ACHN (cell line): ENCODE measurements around the gene CDC42.
"Not testable (repeated sequence)": the region's sequence is repeated elsewhere in the genome, so short reads cannot be mapped to it uniquely, and the experiment has no call there.

Experiments
- DNase-seq: peaks from one replicate; pipeline ENCODE4 v3.0.0-alpha.2; 2015
- in situ Hi-C: cut with HindIII; loops from 2 replicates; pipeline ENCODE4 v1.10.0; 2017; ENCODE audit warnings: low sequenced_read_pairs, low pct_ligation_motif_present, low pct_unique_long_range_greater_than_20kb

CDC42 gene

DNA sequence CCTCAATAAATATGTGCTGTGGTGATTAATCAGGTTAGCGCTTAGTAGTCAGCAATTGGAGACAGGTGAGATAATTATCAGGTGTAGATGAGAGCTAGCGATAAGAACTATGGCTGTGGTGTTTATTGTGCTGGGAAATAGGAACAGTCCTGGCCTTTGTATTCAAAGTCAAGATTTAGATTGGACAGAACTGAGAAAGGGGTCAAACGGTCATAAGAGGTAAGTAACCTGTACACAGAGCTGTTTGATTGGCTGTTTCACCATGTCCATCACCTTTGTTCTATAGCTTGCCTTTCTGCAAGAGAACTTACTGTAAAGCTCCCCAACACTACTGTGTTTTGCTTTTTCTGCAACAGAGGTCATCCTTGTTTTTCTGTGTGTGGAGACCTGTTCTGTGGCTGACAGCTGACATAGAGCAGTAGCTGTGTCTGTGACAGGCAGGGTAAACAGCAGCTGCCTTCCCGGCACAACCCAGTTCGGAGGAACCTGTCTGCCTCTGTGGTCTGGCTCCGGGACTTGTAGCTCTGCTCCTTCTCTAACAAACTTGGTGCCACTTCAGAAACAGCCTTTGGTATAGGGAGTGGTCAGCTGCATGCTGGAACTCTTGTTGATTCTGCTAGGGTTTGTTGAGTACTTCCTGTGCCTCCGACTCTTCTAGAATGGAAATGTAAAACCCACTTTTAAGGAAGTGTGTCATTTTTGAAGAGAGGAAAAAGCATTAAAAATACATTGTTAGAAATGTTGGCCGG lies 21.1 kb upstream of the CDC42 start:
- in situ Hi-C loops: no loop called here
- DNase-seq: no peak

DNA sequence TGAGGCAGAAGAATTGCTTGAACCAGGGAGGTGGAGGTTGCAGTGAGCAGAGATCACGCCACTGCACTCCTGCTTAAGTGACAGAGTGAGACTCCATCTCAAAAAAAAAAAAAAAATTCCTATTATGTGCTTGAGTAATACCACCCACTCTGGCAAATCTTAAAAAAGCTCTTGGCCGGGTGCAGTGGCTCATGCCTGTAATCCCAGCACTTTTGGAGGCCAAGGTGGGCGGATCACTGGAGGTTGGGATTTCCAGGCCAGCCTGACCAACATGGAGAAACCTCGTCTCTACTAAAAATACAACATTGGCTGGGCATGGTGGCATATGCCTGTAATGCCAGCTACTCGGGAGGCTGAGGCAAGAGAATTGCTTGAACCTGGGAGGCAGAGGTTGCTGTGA lies 17.7 kb upstream of the CDC42 start:
- in situ Hi-C loops: not testable (repeated sequence)

GRCh38 chr1:22037520-22037919 lies 15.0 kb upstream of the CDC42 start:
- in situ Hi-C loops: no loop called here

More for the DNA sequence above, 17.7 kb upstream of the CDC42 start:
- not testable (repeated sequence) for DNase-seq

DNA sequence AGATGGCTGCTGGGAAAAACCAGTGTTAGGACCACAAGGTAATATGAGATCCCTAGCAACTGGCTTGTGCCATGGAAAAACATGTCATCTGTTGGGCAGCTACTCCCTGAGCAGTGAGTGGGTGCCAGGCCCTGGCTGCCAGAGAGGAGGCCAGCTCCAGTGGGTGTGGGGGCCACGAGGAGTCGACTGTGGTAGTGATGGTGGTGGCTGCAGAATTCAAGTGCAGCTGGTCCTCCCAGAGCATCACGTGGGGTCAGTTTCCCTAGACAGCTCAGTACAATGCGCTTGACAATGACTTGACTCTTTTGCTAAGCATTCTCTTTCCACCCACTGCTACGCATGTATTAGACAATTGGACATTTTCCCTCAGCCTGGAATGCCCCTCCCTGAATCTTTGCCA lies 14.5 kb upstream of the CDC42 start:
- in situ Hi-C loops: no loop called here
- DNase-seq: no peak

More at GRCh38 chr1:22037520-22037919, 15.0 kb upstream of the CDC42 start:
- no peak for DNase-seq

GRCh38 chr1:22039594-22040285 lies 12.8 kb upstream of the CDC42 start:
- no peak for DNase-seq
- in situ Hi-C loops: no loop called here

- in situ Hi-C loops: no loop called here
- no peak for DNase-seq
These were observed 12.3 kb upstream of the CDC42 start for GRCh38 chr1:22040286-22040623.

- DNase-seq: no peak
- in situ Hi-C loops: no loop called here
These were observed 11.0 kb upstream of the CDC42 start for GRCh38 chr1:22041505-22041904.

- DNase-seq: no peak
- in situ Hi-C loops: no loop called here
These were observed 9.2 kb upstream of the CDC42 start for GRCh38 chr1:22043198-22043769.

- in situ Hi-C loops: no loop called here
- DNase-seq: no peak
These were observed 7.7 kb upstream of the CDC42 start for GRCh38 chr1:22044690-22045420.

- no peak for DNase-seq
- in situ Hi-C loops: no loop called here
These were observed 6.8 kb upstream of the CDC42 start for GRCh38 chr1:22045604-22046228.

- in situ Hi-C loops: no loop called here
These were observed 3.9 kb upstream of the CDC42 start for GRCh38 chr1:22048351-22049192.

GRCh38 chr1:22050330-22050729 lies 2.2 kb upstream of the CDC42 start:
- DNase-seq: no peak
- in situ Hi-C loops: no loop called here

More at GRCh38 chr1:22048351-22049192, 3.9 kb upstream of the CDC42 start:
- no peak for DNase-seq

DNA sequence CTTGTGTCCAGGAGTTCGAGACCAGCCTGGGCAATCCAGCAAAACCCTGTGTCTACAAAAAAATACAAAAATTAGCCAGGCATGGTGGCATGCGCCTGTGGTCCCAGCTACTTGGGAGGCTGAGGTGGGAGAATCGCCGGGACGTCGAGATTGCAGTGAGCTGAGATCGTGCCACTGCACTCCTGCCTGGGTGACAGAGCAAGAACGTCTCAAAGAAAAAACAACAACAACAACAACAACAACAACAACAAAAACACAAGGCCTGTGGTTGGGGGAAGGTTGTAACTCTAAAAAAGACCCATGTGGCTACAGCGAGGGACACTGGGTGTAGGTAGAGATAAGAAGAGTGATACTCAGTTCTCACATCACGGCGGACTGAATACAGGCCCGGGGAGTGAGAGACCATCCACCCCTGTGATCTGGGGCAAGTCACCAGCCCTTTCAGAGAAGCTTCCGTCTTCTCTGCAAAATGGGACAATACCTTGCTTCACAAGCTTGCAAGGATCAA lies 848 bp upstream of the CDC42 start:
- DNase-seq: no peak
- in situ Hi-C loops: no loop called here

DNA sequence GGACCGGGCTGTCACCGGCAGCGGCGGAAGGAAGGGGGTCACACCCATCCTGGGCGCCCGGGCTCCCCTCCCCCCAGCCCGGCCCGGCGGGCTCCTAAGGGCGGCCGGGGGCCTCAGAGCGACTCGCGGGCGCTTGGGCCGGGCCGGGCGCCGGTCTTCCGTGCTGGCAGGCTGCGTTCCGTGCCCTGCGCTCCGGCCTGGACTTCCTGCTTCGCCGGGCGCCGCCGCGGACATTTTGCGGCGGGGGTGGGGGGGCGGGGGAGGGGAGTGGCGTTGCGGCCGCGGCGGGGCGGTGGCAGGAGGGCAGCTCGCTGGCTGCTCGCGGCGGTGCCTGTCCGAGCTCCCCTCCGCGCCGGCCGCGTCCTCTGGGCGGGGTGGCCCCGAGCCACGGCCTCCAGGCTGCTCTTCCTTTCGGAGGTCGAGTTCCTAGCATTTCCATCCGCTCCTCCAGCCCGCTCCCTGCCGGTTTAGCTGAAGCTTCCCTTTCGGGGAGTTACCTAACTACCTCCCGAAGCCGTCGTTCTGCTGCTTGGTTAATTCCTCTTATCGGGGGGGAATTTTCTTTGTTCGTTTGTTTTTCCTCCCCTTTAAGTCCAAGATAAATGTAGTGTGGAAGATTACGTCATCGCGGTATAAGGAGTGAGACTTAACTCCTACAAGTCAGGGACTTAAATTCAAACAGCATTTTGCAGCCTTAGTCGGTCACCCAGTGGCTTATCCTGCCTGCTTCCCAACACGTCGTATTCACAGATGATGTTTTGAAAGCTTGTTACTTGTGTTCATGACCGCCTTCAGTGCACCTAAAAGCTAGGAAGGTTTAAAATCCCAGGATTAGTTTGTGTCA lies 730 bp downstream of the CDC42 start:
- DNase-seq: peak; percentile 55
- in situ Hi-C loops: no loop called here

DNA sequence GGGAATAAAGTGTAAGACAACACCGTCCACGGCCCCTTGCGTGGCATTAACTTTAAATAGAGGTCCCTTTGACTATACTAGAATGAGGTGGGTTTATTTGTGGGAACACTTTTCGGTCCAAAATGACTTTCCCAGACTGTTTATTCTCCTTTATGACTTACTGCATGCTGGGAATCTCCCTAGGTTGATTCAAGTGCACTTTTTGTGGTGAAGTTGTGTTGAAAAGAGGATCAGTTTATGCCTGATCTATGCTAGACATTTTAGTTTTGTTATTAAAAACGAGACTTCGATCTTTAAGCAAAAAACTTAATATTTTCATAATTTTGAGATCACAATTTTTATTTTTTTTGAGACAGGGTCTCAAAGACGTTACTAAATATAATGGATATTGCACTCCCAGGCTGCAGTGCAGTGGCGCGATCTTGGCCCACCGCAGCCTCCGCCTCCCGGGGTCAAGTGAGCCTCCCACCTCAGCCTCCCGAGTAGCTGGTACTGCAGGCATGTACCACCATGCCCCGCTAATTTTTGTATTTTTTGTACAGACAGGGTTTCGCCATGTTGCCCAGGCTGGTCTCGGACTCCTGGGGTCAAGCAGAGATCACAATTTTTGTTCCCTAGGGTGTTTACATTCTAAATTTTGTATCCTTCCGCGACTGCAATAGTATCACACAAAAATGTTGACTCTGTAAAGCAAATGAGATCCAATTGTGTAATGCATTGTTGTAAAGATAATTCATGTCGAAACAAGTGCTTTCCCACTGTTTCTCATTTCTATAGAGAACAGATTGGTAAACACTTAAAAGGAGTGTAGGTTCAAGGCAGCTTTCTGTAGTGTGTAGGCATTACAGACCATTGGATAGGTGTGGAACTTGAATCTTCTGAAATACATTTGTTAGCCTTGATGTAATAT lies 1.6 kb downstream of the CDC42 start:
- no peak for DNase-seq
- in situ Hi-C loops: no loop called here

- in situ Hi-C loops: no loop called here
- DNase-seq: no peak
These were observed 3.0 kb downstream of the CDC42 start for GRCh38 chr1:22055463-22055862.
